Mesothelial cell of epicardium (in vitro differentiated cells): ENCODE measurements around the gene OR2T1. TPM values are rescaled to one million over a fixed set of nuclear protein-coding genes. Genes with fewer than 3 reads are reported as not detected.
"Not testable (repeated sequence)": the region's sequence is repeated elsewhere in the genome, so short reads cannot be mapped to it uniquely, and the experiment has no call there.

Source experiments
- DNase-seq, 2 experiments: peaks; one replicate each; pipeline ENCODE4 v3.0.0; 2021; ENCODE audit warnings: low spot score in 2 of 2; ENCODE audit not compliant: unreplicated experiment in 2 of 2
- H3K27ac Mint-ChIP-seq: 2 replicates; pipeline ENCODE4 v1.8.0; 2021; ENCODE audit warnings: mixed read lengths
- H3K27me3 Mint-ChIP-seq: 2 replicates; pipeline ENCODE4 v1.8.0; 2021; ENCODE audit warnings: low read depth, mixed read lengths
- H3K36me3 Mint-ChIP-seq: 2 replicates; pipeline ENCODE4 v1.8.0; 2021; ENCODE audit warnings: mixed read lengths
- H3K4me1 Mint-ChIP-seq: 2 replicates; pipeline ENCODE4 v1.8.0; 2021; ENCODE audit warnings: mixed read lengths
- H3K4me3 Mint-ChIP-seq: 2 replicates; pipeline ENCODE4 v1.8.0; 2021; ENCODE audit warnings: mild to moderate bottlenecking, moderate library complexity, mixed read lengths
- H3K9me3 Mint-ChIP-seq: 2 replicates; pipeline ENCODE4 v1.8.0; 2021; ENCODE audit warnings: mixed read lengths
- total RNA-seq: library from RNA; stranded (reverse); gene quantifications from 3 replicates; pipeline ENCODE4 v1.2.1, GENCODE V29; 2021

OR2T1 gene
- total RNA-seq, 1 donor from 2014 or later, result not detected

- H3K27ac Mint-ChIP-seq, H3K4me1 Mint-ChIP-seq, DNase-seq, H3K4me3 Mint-ChIP-seq, H3K36me3 Mint-ChIP-seq, H3K27me3 Mint-ChIP-seq: not testable (repeated sequence)
- H3K9me3 Mint-ChIP-seq, result peaks cover 36% of the 10 kb centered on the region
Measured at GRCh38 chr1:248456635-248457034, 53.8 kb downstream of the OR2T1 start.

Other genes starting within 250 kb of the OR2T1 start
- gene OR2M2, start 228.2 kb upstream of the OR2T1 start, total RNA-seq, result not detected in 3 replicates
- gene OR2M3, start 205.8 kb upstream of the OR2T1 start, total RNA-seq, result not detected in 3 replicates
- gene OR2M4, start 171.6 kb upstream of the OR2T1 start, total RNA-seq, result not detected in 3 replicates
- not detected in 3 replicates for gene OR2T33, start 125.1 kb upstream of the OR2T1 start, total RNA-seq
- not detected in 3 replicates for gene OR2T12, start 99.6 kb upstream of the OR2T1 start, total RNA-seq
- gene OR2M7, start 78.5 kb upstream of the OR2T1 start, total RNA-seq, result not detected in 3 replicates
- gene OR14C36, start 54.3 kb upstream of the OR2T1 start, total RNA-seq, result not detected in 3 replicates
- not detected in 3 replicates for gene OR2T4, start 41.4 kb upstream of the OR2T1 start, total RNA-seq
- gene OR2T6, start 27.3 kb upstream of the OR2T1 start, total RNA-seq, result not detected in 3 replicates
- gene OR2T2, start 42.6 kb downstream of the OR2T1 start, total RNA-seq, result not detected in 3 replicates
- not detected in 3 replicates for gene OR2T3, start 70.3 kb downstream of the OR2T1 start, total RNA-seq
- gene OR2T5, start 85.5 kb downstream of the OR2T1 start, total RNA-seq, result not detected in 3 replicates
- 0.04 TPM in 1 of 3 replicates, not detected in the others for gene OR2G6, start 105.0 kb downstream of the OR2T1 start, total RNA-seq
- not detected in 3 replicates for gene OR2T29, start 159.7 kb downstream of the OR2T1 start, total RNA-seq
- not detected in 3 replicates for gene OR2T34, start 171.7 kb downstream of the OR2T1 start, total RNA-seq
- not detected in 3 replicates for gene OR2T10, start 194.7 kb downstream of the OR2T1 start, total RNA-seq
- gene OR2T11, start 232.0 kb downstream of the OR2T1 start, total RNA-seq, result not detected in 3 replicates
- not detected in 3 replicates for gene OR2T35, start 242.2 kb downstream of the OR2T1 start, total RNA-seq